Immature natural killer cell (primary cell): ENCODE results near the gene MRPL33. TPM values are rescaled to one million over a fixed set of nuclear protein-coding genes. Genes with fewer than 3 reads are reported as not detected.
A peak's percentile ranks its signal among the peaks of the same experiment; 100 is the strongest.

Experiments used
- DNase-seq, 3 donors: peaks; one replicate each; pipeline ENCODE4 v3.0.0; 2022; ENCODE audit warnings: mixed read lengths in 1 of 3
- H3K27ac Mint-ChIP-seq, 6 donors: one replicate each; pipeline ENCODE4 v1.8.0; 2020; ENCODE audit warnings: mixed read lengths in 6 of 6, mild to moderate bottlenecking in 5 of 6, inconsistent platforms in 4 of 6, moderate library complexity in 3 of 6
- H3K27me3 Mint-ChIP-seq, 3 donors: one replicate each; pipeline ENCODE4 v1.8.0; 2020 to 2021; ENCODE audit warnings: low read depth in 3 of 3, mild to moderate bottlenecking in 3 of 3, mixed read lengths in 3 of 3, moderate library complexity in 3 of 3, inconsistent platforms in 1 of 3
- H3K36me3 Mint-ChIP-seq, 3 donors: one replicate each; pipeline ENCODE4 v1.8.0; 2020; ENCODE audit warnings: mixed read lengths in 3 of 3, inconsistent platforms in 2 of 3, mild to moderate bottlenecking in 2 of 3
- H3K4me1 Mint-ChIP-seq, 2 donors: one replicate each; pipeline ENCODE4 v1.8.0; 2020; ENCODE audit warnings: inconsistent platforms in 2 of 2, mild to moderate bottlenecking in 2 of 2, mixed read lengths in 2 of 2, moderate library complexity in 1 of 2
- H3K4me3 Mint-ChIP-seq, 5 donors: one replicate each; pipeline ENCODE4 v1.8.0; 2020; ENCODE audit warnings: mild to moderate bottlenecking in 5 of 5, mixed read lengths in 5 of 5, inconsistent platforms in 3 of 5, moderate library complexity in 3 of 5
- H3K9me3 Mint-ChIP-seq, 6 donors: one replicate each; pipeline ENCODE4 v1.8.0; 2020; ENCODE audit warnings: mild to moderate bottlenecking in 6 of 6, mixed read lengths in 6 of 6, inconsistent platforms in 4 of 6, moderate library complexity in 3 of 6
- polyA plus RNA-seq, 3 donors: library from polyadenylated mRNA; unstranded; fragments of 300-500 nt; fragmentation: Illumina TruSeq; gene quantifications; one replicate each; pipeline ENCODE4 v1.2.3, GENCODE V29; 2021

The MRPL33 gene
- polyA plus RNA-seq, 3 donors from 2014 or later = 190 to 266 (median 238) TPM

DNA sequence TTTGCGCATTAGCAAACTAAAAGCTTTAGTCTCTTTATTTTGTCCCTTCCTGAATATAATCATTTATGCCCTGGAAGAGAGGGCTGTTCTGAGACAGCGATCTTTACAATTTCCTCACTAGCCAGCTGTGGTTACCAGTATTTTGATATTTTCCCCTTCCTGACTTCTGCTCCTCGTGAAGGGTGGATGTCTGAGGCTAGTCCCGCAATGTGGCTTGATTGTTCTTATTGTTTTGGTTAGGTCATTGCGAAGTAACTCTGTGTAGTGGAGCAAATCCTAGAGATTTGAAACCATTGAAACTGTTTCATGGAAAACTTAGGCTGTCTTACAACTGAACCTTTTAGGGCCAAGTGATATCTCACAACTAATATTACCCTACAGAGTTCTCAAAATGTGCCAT, 2.4 kb downstream of the MRPL33 start:
- no peak for DNase-seq
- Mint-ChIP-seq H3K4me3 (peak overlapping the region in 4 of 5 donors; percentile 27 to 67 (median 44)), H3K9me3 (no peaks in the 10 kb centered on the region), H3K27me3 (peaks cover 3 to 12% (median 4%) of the 10 kb centered on the region in 3 donors), H3K36me3 (peaks cover 6 to 11% (median 8%) of the 10 kb centered on the region in 3 donors), H3K4me1 (peaks cover 43 to 60% of the 10 kb centered on the region in 2 donors), H3K27ac (peak overlapping the region in 3 of 6 donors; percentile 30 to 66 (median 50))

DNA sequence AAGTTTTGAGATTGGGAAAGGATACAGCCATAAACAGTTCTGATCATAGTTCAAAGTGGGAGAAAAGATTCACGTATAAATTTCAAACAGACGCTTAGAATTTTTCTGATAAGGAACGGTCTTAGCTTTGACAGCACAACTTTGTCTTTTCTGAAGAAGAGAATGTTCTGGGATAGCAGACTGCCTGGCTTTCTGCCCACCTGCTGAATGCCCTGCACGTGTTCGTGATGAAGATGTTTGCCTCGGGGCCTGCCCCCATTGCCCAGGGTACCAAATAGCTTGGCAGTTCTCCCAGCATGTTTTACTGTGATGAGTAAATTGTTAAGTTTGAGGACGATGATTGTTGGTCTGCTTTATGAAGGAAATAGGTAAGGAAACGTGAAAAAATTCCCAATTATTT, 4.6 kb downstream of the MRPL33 start:
- Mint-ChIP-seq H3K4me3 (no peak overlapping the region), H3K36me3 (peaks cover 11 to 18% (median 14%) of the 10 kb centered on the region in 3 donors), H3K27me3 (peaks cover 2 to 11% (median 3%) of the 10 kb centered on the region in 3 donors), H3K4me1 (peaks cover 38 to 64% of the 10 kb centered on the region in 2 donors), H3K27ac (peak overlapping the region in 3 of 6 donors; percentile 11 to 47 (median 22)), H3K9me3 (no peaks in the 10 kb centered on the region)
- DNase-seq = no peak

DNA sequence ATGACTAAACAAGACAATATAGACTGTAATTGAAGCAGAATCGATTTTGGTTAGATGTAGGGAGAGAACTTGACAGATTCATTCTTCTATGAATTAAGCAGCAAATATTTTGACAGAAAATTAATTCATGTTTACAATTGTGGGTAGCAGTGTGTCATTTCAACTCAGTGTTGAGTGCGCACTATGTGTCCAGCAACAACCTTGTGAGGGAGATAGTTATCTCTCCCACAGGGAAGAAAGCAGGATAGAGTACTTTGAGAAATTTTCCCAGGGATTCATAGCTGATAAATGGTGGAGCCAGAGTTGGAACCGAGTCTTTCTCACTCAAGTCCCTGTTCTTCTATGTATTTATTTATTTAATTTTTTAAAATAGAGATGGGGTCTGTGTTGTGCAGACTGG, 5.2 kb downstream of the MRPL33 start:
- Mint-ChIP-seq H3K4me3 (no peak overlapping the region), H3K27ac (peak overlapping the region in 1 of 6 donors; percentile 11), H3K36me3 (peaks cover 11 to 18% (median 18%) of the 10 kb centered on the region in 3 donors), H3K4me1 (peaks cover 32 to 62% of the 10 kb centered on the region in 2 donors), H3K9me3 (no peaks in the 10 kb centered on the region), H3K27me3 (peaks cover 0 to 6% (median under 1%) of the 10 kb centered on the region in 3 donors)
- no peak for DNase-seq

DNA sequence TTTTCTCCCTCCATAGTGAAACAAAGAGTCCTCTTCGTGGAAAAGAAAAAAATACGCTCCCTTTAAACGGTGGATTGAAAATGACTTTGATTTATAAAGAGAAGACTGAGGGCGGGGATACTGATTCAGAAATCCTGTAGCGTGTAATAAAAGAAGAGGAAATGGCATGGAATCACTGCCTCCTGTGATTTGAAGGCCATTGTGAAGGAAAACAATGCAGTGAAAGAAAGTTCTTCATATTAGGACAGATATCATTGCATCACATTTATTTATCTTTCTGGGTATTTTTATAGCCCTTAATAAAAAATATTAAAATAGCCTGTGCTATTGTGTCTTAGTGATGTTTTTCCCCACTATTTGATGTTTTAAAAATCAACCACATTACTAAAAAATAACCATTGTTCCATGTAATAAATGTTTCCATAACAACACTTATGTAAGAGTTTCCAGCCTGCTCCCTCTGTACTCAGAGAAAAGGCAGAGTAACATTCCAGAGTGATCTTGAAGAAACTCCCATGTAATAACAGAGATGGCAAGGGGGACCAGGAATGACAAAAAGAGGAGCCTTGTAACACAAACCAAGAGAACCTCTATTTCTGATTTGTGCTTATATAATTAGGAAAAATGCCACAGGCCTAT, 8.0 kb downstream of the MRPL33 start:
- Mint-ChIP-seq H3K4me3 (no peak overlapping the region), H3K27me3 (no peaks in the 10 kb centered on the region), H3K9me3 (no peaks in the 10 kb centered on the region), H3K4me1 (peaks cover 7 to 34% of the 10 kb centered on the region in 2 donors), H3K36me3 (peaks cover 9 to 21% (median 16%) of the 10 kb centered on the region in 3 donors), H3K27ac (peak overlapping the region in 4 of 6 donors; percentile 1 to 53 (median 14))
- no peak for DNase-seq

DNA sequence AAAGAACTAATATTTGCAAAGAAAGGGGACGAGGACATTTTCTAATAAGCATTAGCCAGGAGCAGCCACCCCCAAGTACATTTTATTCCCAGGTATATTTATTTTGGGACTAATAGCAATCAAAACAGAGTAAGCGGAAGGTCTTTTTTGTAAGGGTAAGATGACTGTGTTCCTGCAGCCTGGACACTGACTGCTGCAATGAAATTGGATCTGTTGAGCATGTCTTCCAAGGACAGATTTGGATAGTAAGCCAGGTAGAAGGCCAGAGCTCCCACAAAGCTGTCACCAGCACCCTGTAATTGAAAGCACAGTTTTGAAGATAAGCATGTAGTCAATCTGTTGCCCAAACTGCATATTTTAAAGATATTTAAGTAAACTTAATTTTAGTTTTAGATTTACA, 10.0 kb downstream of the MRPL33 start:
- H3K9me3 Mint-ChIP-seq = no peaks in the 10 kb centered on the region
- H3K4me3 Mint-ChIP-seq = no peak overlapping the region
- DNase-seq = no peak
- H3K27me3 Mint-ChIP-seq = no peaks in the 10 kb centered on the region
- H3K27ac Mint-ChIP-seq = peak overlapping the region in 1 of 6 donors; percentile 17
- peaks cover 7 to 29% of the 10 kb centered on the region in 2 donors for H3K4me1 Mint-ChIP-seq
- peaks cover 10 to 22% (median 14%) of the 10 kb centered on the region in 3 donors for H3K36me3 Mint-ChIP-seq

DNA sequence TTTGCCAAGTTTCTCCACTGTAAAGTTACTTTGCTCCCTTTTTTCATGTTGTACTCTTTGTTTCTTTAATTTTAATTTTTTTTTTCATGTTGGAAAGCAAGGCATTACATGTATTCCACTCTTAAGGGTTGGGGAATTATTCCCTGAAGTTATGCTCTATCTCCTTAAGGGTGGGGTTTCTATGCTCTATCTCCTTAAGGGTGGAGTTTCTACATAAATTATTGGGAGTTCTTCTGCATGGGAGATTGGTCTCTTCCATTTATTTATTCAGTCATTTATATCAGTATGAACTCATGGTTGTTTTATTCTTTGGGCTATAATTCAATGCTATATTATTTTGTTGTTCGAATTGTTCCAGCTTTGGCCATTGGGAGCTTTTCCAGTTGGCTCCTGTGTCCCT, 11.2 kb downstream of the MRPL33 start:
- H3K4me1 Mint-ChIP-seq = peaks cover 5 to 22% of the 10 kb centered on the region in 2 donors
- no peak overlapping the region for H3K4me3 Mint-ChIP-seq
- H3K27me3 Mint-ChIP-seq = no peaks in the 10 kb centered on the region
- no peaks in the 10 kb centered on the region for H3K9me3 Mint-ChIP-seq
- DNase-seq = no peak
- H3K36me3 Mint-ChIP-seq = peaks cover 10 to 22% (median 14%) of the 10 kb centered on the region in 3 donors
- no peak overlapping the region for H3K27ac Mint-ChIP-seq

DNA sequence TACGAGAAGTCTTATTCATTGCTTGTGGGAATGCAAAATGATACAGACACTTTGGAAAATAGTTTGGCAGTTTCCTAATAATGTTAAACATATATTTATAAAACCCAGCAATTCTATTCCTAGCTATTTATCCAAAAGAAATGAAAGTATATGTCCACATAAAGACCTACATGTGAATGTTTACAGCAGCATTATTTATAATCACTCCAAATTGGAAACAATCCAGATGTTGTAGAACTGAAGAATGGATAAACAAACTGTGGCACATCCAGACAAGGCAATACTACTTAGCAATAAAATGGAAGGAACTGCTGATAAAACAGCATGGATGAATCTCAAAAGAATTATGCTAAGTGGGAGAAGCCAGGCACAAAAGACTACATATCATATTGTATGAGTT, 19.3 kb downstream of the MRPL33 start:
- H3K4me3 Mint-ChIP-seq = no peak overlapping the region
- no peak for DNase-seq
- H3K36me3 Mint-ChIP-seq = peaks cover 0 to 4% (median 0%) of the 10 kb centered on the region in 3 donors
- no peaks in the 10 kb centered on the region for H3K9me3 Mint-ChIP-seq
- H3K27ac Mint-ChIP-seq = no peak overlapping the region
- H3K27me3 Mint-ChIP-seq = no peaks in the 10 kb centered on the region
- no peaks in the 10 kb centered on the region for H3K4me1 Mint-ChIP-seq

DNA sequence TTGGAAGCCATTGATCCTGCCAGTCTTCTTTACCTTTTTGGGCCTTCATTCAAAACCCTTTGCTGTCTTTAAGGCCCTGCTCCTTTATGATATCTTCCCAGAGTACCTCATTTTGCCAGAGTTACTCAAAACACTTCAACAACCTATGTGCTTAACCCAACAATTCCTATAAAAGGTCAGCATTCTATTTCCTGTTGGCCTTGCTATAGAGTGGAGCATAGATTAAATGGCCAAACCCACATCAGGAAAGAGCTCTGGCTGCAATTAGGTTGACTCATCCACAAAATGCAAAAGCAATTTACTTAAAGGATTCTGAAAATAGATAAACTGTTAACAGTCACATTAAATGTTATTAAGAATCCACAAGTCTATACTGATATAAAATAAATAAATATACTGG, 21.2 kb downstream of the MRPL33 start:
- Mint-ChIP-seq H3K36me3 (peaks cover 0 to 4% (median 3%) of the 10 kb centered on the region in 3 donors), H3K4me3 (no peak overlapping the region), H3K9me3 (no peaks in the 10 kb centered on the region)

DNA sequence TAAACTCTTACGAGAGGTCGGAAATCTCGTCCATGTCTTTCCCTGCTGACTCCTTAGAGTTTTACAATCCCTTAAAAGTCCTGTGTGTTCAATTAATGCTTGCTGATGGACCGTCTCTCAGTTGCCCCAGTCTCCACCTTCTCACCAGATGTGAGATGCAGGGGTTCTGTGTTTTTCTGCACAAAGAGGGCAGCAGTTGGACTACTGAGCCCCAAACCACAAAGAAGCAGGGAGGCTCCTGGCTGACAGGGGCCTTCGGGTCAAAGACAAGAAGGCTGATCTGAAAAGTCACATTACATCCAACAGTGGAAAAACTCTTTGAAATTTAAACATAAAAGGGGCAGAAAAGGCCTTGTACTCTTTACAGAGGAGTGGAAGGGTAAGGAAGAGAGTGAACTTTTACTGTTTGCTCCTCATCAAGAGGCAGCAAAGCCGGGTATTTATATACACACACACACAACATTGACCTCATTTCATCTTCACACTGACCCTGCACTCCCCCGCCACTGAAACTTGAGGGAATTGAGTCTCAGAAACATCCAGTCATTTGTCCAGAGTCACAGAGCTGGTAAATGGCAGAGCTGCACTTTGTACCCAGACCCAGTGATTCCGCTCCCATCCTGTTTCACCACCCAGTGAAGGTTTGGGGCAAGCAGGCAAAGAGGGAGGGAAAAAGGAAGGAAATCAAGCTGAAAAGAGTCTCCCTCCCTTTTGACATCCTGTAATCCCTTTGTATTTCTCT, 23.7 kb downstream of the MRPL33 start:
- Mint-ChIP-seq H3K36me3 (peaks cover 0 to 11% (median 4%) of the 10 kb centered on the region in 3 donors), H3K27me3 (no peaks in the 10 kb centered on the region), H3K4me1 (no peaks in the 10 kb centered on the region), H3K27ac (no peak overlapping the region), H3K4me3 (no peak overlapping the region), H3K9me3 (no peaks in the 10 kb centered on the region)
- DNase-seq = no peak

More for the DNA sequence above, 21.2 kb downstream of the MRPL33 start:
- no peak overlapping the region for H3K27ac Mint-ChIP-seq
- no peak for DNase-seq
- H3K27me3 Mint-ChIP-seq = no peaks in the 10 kb centered on the region
- no peaks in the 10 kb centered on the region for H3K4me1 Mint-ChIP-seq

DNA sequence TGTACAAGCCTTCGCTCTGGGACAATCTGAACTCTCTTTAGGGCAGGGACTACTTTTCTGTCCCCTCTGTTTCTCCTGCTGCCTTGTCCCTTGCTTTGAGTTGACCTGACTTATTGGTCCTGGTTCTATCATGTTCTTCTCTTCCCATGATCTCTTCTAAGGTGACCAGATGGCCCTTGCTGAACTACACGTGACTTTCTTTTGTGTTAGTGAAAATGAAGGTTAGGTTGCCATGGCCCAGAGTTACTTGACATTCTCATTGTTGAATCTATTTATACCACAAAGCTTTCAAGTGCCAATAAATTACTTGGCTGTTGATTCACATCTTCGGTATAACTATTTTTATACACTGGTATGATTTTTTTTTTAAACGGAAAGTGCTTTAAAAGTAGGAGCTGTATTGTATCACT, 24.4 kb downstream of the MRPL33 start:
- Mint-ChIP-seq H3K27ac (no peak overlapping the region), H3K4me3 (no peak overlapping the region), H3K36me3 (peaks cover 0 to 11% (median 4%) of the 10 kb centered on the region in 3 donors), H3K4me1 (no peaks in the 10 kb centered on the region), H3K9me3 (no peaks in the 10 kb centered on the region), H3K27me3 (no peaks in the 10 kb centered on the region)
- DNase-seq = no peak

DNA sequence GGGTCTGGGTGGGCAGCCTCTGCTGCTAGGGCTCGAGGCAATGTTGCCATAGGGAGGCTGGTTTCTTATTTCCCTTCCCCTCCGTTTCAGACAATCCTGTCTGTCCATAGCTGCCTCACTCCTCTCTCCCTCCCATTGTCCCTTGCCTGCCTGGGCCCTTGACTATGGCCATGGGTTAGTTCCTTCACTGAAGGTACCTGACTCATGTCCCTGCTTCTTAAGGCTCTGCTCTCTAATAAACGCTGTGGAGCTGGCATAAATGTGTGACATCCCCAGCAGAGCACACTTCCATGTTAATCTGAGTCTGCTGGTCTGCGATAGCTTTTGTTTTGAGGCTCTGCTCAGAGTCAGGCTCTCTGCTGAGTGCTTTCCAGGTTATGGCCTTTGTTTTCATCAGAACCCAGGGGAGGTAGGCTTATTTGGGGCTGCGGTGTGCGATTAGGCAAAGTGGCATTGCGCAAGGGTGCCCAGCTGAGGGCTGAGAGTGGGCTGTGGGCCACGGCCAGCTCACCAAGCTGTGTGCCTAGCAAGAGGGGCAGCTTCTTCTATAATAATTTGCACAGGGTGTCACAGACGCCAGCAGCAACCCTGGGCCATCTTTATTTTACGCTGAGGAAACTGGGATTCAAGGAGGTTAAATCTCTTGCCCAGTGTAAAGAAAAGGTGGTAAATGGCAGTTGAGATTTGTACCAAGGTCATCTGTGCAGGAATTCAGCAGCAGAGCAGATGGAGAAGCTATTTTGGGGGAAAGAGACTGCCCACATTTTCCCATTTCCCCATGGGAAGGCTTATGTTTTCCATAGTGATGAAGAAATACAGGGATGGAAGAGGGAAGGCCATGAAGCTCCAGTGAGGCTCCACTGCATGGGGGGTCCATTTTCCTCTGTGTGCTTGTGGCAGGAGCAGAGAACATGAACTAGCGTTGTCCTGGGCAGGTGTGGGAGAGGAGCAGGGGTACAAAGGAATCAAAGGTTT, 25.6 kb downstream of the MRPL33 start:
- no peak overlapping the region for H3K4me3 Mint-ChIP-seq
- no peak for DNase-seq
- peaks cover 0 to 1% (median 0%) of the 10 kb centered on the region in 3 donors for H3K27me3 Mint-ChIP-seq
- peaks cover 0 to 11% (median 4%) of the 10 kb centered on the region in 3 donors for H3K36me3 Mint-ChIP-seq
- H3K9me3 Mint-ChIP-seq = no peaks in the 10 kb centered on the region
- no peaks in the 10 kb centered on the region for H3K4me1 Mint-ChIP-seq
- H3K27ac Mint-ChIP-seq = no peak overlapping the region

DNA sequence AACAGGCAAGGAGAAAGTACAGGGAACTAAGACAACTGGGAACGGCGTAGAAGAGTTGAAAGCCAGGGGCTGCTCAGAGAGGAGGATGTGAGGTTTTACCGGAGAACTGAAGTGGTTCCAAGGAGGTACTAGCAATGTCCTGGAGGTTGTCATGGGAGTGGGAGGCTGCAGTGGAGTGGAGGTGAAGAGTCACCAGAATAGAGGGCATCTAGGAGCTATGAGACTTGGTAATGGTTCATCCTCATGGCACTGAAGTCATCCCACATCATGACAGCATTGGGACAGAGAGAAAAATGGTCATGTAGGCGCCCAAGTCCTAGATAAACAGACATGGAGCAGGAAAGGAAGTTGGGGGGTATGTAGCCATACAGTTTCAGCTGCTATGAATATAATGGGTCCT, 26.3 kb downstream of the MRPL33 start:
- Mint-ChIP-seq H3K4me3 (no peak overlapping the region), H3K4me1 (no peaks in the 10 kb centered on the region), H3K36me3 (peaks cover 0 to 11% (median 4%) of the 10 kb centered on the region in 3 donors), H3K27me3 (peaks cover 0 to 1% (median 0%) of the 10 kb centered on the region in 3 donors), H3K27ac (no peak overlapping the region), H3K9me3 (no peaks in the 10 kb centered on the region)
- no peak for DNase-seq

DNA sequence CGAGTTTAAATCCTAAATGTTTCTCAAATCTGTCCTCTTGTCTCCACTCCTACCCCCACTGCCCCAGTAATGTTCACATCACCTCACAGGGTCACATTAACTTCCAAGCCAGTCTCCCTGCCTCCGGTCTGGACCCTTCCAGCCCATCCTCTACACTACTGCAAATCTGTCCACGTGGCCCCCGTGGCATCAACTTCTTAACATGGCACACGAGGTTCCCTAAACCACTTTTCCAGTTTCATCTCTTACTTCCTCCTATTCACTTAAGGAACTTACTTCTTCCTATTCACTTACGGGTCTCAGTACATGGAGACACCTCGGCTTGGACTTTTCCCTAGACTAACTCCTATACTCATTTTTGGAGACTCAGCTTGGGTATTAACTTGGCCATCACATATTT, 27.0 kb downstream of the MRPL33 start:
- H3K36me3 Mint-ChIP-seq = peaks cover 0 to 11% (median 4%) of the 10 kb centered on the region in 3 donors
- H3K27ac Mint-ChIP-seq = no peak overlapping the region
- no peaks in the 10 kb centered on the region for H3K9me3 Mint-ChIP-seq
- DNase-seq = no peak
- H3K27me3 Mint-ChIP-seq = peaks cover 0 to 1% (median 0%) of the 10 kb centered on the region in 3 donors
- H3K4me1 Mint-ChIP-seq = no peaks in the 10 kb centered on the region
- no peak overlapping the region for H3K4me3 Mint-ChIP-seq
